Testis (tissue), 3 donors: ENCODE measurements around the gene ZWILCH. TPM values are rescaled to one million over a fixed set of nuclear protein-coding genes. Genes with fewer than 3 reads are reported as not detected.

Source experiments
- DNase-seq: peaks from one replicate; pipeline ENCODE4 v3.0.0-alpha.2; 2019
- H3K27ac ChIP-seq, 2 donors: fragments of 200-600 bp; sonication (generic); one replicate each; pipeline ENCODE4 v1.5.1; 2019
- H3K27me3 ChIP-seq: fragments of 200-600 bp; sonication (generic); one replicate; pipeline ENCODE4 v1.5.1; 2019
- H3K36me3 ChIP-seq: fragments of 200-600 bp; sonication (generic); one replicate; pipeline ENCODE4 v1.5.1; 2017; ENCODE audit warnings: low read depth; ENCODE audit errors: missing control alignments
- H3K4me1 ChIP-seq: fragments of 200-600 bp; sonication (generic); one replicate; pipeline ENCODE4 v1.5.1; 2019
- H3K4me3 ChIP-seq, 2 donors: fragments of 200-600 bp; sonication (generic); one replicate each; pipeline ENCODE4 v1.5.1; 2017 to 2019
- H3K9me3 ChIP-seq: fragments of 200-600 bp; sonication (generic); one replicate; pipeline ENCODE4 v1.5.1; 2017
- POLR2A ChIP-seq: fragments of 450-650 bp; IDR thresholded peaks from one replicate; pipeline ENCODE4 v1.6.1; 2017; ENCODE audit warnings: antibody characterized with exemption, mild to moderate bottlenecking, moderate library complexity
- WGBS, 2 donors: methylation state at CpG; one replicate each; pipeline ENCODE4 v1.1.5; 2018; 5-methylcytosine and 5-hydroxymethylcytosine counted together
- intact Hi-C: fragments of 100-400 bp; cut with DNase I; formaldehyde crosslinking; loops from one replicate; pipeline ENCODE4 v1.15.1; 2023; ENCODE audit warnings: low total_unique reads
- polyA plus RNA-seq: library from polyadenylated mRNA; stranded (reverse); fragments of 350-450 nt; fragmentation: Illumina TruSeq; extraction: RNeasy Lipid Tissue Mini Kit (QIAGEN cat#74804); gene quantifications from one replicate; pipeline ENCODE4 v1.2.3, GENCODE V29; 2014; ENCODE audit warnings: low read depth, low replicate concordance; ENCODE audit not compliant: insufficient read depth
- total RNA-seq, 2 donors: library from RNA; depleted of rRNA; stranded (reverse); fragments of >200 nt; gene quantifications; one replicate each; pipeline ENCODE4 v1.2.3, GENCODE V29; 2016
- TF ChIP-seq, protein P1 (sequence below), 3 experiments: fragments of 450-650 bp in 2 of 3; fragments of 200-600 bp in 1 of 3; sonication (generic) in 1 of 3; IDR thresholded peaks; one replicate each; pipeline ENCODE4 v1.5.1; 2016 to 2019; ENCODE audit warnings: antibody characterized with exemption in 3 of 3, mild to moderate bottlenecking in 2 of 3, moderate library complexity in 1 of 3

Gene ZWILCH
- total and polyA plus RNA-seq, 3 donors from 2014 or later: 35.1 to 77.5 (median 41.7) TPM

DNA sequence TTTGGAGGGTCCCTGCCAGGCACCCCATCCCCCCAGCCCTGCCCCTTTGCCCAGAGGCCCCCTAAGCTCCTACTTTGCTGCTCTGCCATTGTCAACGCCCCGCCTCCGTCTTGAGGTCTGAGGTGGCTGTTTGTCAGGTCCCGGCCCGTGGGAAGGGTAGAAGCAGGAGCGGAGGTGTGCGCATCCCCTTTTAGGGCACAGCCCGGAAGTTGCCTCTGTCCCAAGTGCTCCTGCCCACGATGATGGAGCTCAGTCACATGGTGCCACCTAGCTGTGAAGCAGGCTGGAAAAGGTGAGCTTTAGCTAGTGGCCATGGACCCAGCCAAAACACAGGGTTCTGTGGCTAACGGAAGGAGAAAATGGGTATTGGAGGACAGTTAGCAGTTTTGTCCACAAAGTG, 89.2 kb downstream of the ZWILCH start:
- no peaks in the 10 kb centered on the region for H3K27me3 ChIP-seq
- 91 to 94% methylated on average over 10 of the region's 10 CpGs for WGBS, 2 donors
- peaks cover 5% of the 10 kb centered on the region for H3K4me1 ChIP-seq
- H3K4me3 ChIP-seq: no peak overlapping the region
- no peaks in the 10 kb centered on the region for H3K9me3 ChIP-seq
- intact Hi-C loops: no loop called here
- TF ChIP-seq, protein P1, sequence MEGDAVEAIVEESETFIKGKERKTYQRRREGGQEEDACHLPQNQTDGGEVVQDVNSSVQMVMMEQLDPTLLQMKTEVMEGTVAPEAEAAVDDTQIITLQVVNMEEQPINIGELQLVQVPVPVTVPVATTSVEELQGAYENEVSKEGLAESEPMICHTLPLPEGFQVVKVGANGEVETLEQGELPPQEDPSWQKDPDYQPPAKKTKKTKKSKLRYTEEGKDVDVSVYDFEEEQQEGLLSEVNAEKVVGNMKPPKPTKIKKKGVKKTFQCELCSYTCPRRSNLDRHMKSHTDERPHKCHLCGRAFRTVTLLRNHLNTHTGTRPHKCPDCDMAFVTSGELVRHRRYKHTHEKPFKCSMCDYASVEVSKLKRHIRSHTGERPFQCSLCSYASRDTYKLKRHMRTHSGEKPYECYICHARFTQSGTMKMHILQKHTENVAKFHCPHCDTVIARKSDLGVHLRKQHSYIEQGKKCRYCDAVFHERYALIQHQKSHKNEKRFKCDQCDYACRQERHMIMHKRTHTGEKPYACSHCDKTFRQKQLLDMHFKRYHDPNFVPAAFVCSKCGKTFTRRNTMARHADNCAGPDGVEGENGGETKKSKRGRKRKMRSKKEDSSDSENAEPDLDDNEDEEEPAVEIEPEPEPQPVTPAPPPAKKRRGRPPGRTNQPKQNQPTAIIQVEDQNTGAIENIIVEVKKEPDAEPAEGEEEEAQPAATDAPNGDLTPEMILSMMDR (IDR thresholded peaks at IDR 0.05): no peak
- TF ChIP-seq POLR2A: no peak
- no peak overlapping the region for H3K27ac ChIP-seq
- H3K36me3 ChIP-seq: no peaks in the 10 kb centered on the region
- DNase-seq: no peak

DNA sequence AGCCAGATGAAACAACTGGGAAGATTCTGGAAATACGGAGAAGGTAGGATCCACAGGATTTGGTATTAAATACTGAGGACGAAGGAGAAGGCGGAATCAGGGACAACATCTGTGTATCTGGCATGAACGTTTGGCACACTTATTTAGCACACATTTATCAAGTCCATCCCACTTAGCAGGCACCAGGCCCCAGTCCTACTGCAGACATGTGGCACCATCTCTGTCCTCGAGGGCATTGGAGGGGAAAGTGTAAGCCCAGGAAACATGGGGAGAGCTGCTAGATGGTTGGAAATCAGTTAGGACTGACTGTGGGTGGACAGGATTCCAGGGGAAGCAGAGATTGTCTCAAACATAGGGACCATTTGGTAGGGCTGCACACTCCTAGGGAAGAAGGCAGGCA, 89.7 kb downstream of the ZWILCH start:
- no peak for TF ChIP-seq POLR2A
- TF ChIP-seq, protein P1 (IDR thresholded peaks at IDR 0.05): no peak
- H3K27ac ChIP-seq: no peak overlapping the region
- H3K9me3 ChIP-seq: no peaks in the 10 kb centered on the region
- WGBS, 2 donors: 85% methylated on average over 5 of the region's 5 CpGs
- peaks cover 5% of the 10 kb centered on the region for H3K4me1 ChIP-seq
- H3K27me3 ChIP-seq: no peaks in the 10 kb centered on the region
- intact Hi-C loops: no loop called here
- no peak overlapping the region for H3K4me3 ChIP-seq
- no peaks in the 10 kb centered on the region for H3K36me3 ChIP-seq
- DNase-seq: no peak

DNA sequence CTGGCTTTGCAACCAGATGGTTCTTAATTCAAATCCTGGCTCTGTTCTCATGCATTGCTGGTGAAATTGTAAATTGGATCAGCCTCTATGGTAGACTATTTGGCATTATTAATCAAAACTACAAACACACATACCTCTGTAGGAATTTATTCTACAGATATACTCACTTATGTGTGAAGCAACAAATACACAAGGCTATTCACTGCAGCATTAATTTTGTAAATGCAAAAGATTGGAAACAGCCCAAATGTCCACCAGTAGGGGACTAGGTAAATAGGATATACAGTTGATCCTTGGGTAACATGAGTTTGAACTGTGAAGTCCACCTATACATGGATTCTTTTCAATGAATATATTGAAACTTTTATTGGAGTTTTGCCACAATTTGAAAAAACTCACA, 90.2 kb downstream of the ZWILCH start:
- no peak for TF ChIP-seq POLR2A
- TF ChIP-seq, protein P1 (IDR thresholded peaks at IDR 0.05): no peak
- no peaks in the 10 kb centered on the region for H3K36me3 ChIP-seq
- intact Hi-C loops: no loop called here
- H3K9me3 ChIP-seq: no peaks in the 10 kb centered on the region
- no peak for DNase-seq
- no peak overlapping the region for H3K4me3 ChIP-seq
- H3K27ac ChIP-seq: no peak overlapping the region
- peaks cover 5% of the 10 kb centered on the region for H3K4me1 ChIP-seq
- H3K27me3 ChIP-seq: no peaks in the 10 kb centered on the region

DNA sequence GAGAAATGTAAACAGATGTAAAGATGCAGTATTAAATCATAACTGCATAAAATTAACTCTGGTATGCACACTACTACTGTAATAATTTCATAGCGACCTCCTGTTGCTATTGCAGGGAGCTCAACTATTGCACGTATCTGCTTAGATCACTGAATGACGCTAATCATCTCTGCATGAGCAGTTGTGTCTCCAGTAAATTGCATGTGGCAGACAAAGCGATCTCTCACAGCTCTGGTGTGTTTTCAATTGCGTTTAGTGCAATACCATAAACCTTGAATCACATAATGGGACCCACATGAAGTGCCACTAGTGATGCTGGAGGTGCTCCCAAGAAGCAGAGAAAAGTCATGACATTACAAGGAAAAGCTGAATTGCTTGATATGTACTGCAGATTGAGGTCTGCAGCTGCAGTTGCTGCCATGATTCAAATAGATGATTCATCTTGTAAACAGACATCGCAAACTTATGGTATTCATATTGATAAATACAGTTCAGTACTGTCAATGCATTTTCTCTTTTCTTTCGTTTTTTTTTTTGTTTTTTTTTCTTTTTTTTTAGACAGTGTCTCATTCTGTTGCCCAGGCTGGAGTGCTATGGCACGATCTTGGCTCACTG, 90.9 kb downstream of the ZWILCH start:
- Histone ChIP-seq H3K27ac (no peak overlapping the region), H3K36me3 (no peaks in the 10 kb centered on the region), H3K27me3 (no peaks in the 10 kb centered on the region), H3K4me1 (peaks cover 5% of the 10 kb centered on the region), H3K9me3 (no peaks in the 10 kb centered on the region), H3K4me3 (no peak overlapping the region)
- WGBS, 2 donors: 79 to 89% methylated on average over 8 of the region's 8 CpGs
- no peak for DNase-seq
- TF ChIP-seq, protein P1 (IDR thresholded peaks at IDR 0.05): no peak
- TF ChIP-seq POLR2A: no peak
- intact Hi-C loops: no loop called here

DNA sequence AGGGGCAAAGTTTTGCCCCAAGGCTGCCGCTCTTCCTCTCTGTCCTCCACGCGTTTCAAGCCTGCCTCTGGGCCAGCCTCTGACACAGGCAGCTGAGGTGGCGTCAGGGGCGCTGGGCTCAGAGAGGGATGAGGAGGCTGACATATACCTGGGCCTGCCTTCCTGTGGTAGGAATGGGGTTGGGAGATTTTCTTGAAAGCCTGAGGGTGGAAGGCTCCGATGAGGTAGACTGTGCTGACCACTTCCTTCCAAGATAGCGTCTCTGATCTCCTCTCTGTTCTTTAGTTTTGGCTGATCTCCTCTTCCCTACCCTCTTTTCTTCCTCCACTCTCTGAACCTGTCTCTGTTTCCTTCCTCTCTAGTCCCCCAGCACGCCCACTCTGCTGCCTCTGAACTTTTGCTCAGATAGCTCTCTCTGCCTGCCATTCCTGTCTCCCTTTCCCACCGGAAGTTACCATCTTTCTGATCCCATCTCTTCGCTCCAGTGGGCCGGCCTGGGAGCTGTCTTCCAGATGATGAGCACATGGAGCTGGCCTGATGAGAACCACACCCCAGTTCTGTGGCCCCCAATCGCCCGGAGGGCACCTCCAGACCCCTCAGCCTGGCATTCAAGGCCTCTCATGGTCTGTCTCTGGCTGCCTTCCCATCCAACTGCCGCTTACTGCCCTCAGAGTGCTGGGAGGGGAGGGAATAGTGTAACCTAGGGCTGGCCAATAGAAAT, 93.1 kb downstream of the ZWILCH start:
- whole genome bisulfite sequencing, 2 donors: 79 to 85% methylated on average over 10 to 14 of the region's 14 CpGs

More for the DNA sequence above, 93.1 kb downstream of the ZWILCH start:
- no peak overlapping the region for H3K4me3 ChIP-seq
- H3K4me1 ChIP-seq: no peaks in the 10 kb centered on the region
- intact Hi-C loops: no loop called here
- no peaks in the 10 kb centered on the region for H3K9me3 ChIP-seq
- no peak for TF ChIP-seq POLR2A
- TF ChIP-seq, protein P1 (IDR thresholded peaks at IDR 0.05): no peak
- H3K27ac ChIP-seq: no peak overlapping the region
- no peaks in the 10 kb centered on the region for H3K36me3 ChIP-seq
- no peaks in the 10 kb centered on the region for H3K27me3 ChIP-seq
- no peak for DNase-seq
